CD4-positive, alpha-beta T cell (primary cell): ENCODE data around the gene STK40. TPM values are rescaled to one million over a fixed set of nuclear protein-coding genes. Genes with fewer than 3 reads are reported as not detected.

Experiments used
- ATAC-seq: fragments of 200-7000 bp; cut with Tn5 transposase; one replicate; pipeline ENCODE4 v1.10.0; 2022; ENCODE audit warnings: mild to moderate bottlenecking; ENCODE audit not compliant: poor library complexity
- CTCF ChIA-PET: fragments of 350-600 bp; sonication (Branson Sonifier 250); formaldehyde crosslinking; loops from one replicate; lab custom pipeline; 2021; ENCODE audit warnings: antibody characterized with exemption, inconsistent platforms; lab: Charles Lee
- POLR2A ChIA-PET: fragments of 350-600 bp; sonication (Branson Sonifier 250); formaldehyde crosslinking; loops from one replicate; lab custom pipeline; 2021; ENCODE audit warnings: antibody characterized with exemption, inconsistent platforms; lab: Charles Lee
- DNase-seq, 14 experiments: peaks; one replicate each; pipeline ENCODE4 v3.0.0-alpha.2; 2013 to 2020; ENCODE audit warnings: mixed read lengths in 2 of 14
- H3K27ac ChIP-seq, 2 donors: one replicate each; pipeline versions ENCODE4 v1.5.1 to v1.7.0; 2013; ENCODE audit warnings: low read length in 2 of 2, low read depth in 1 of 2, mild to moderate bottlenecking in 1 of 2
- H3K27me3 ChIP-seq, 2 experiments: 1 replicate in 1 of 2; 2 replicates in 1 of 2; pipeline versions ENCODE4 v1.6.1 to v1.7.0; 2013; ENCODE audit warnings: low read length in 2 of 2, control low read depth in 1 of 2, mild to moderate bottlenecking in 1 of 2, moderate library complexity in 1 of 2; ENCODE audit not compliant: insufficient read depth in 2 of 2, control insufficient read depth in 1 of 2
- H3K36me3 ChIP-seq: one replicate; pipeline ENCODE4 v1.6.1; 2013; ENCODE audit warnings: low read length, control low read depth; ENCODE audit not compliant: insufficient read depth
- H3K4me1 ChIP-seq: one replicate; pipeline ENCODE4 v1.6.1; 2013; ENCODE audit warnings: low read length, control low read depth; ENCODE audit not compliant: insufficient read depth
- H3K4me3 ChIP-seq: one replicate; pipeline ENCODE4 v1.5.1; 2013; ENCODE audit warnings: mild to moderate bottlenecking, low read length, moderate library complexity
- H3K9me3 ChIP-seq, 2 experiments: 1 replicate in 1 of 2; 2 replicates in 1 of 2; pipeline versions ENCODE4 v1.6.1 to v1.7.0; 2013; ENCODE audit warnings: low read length in 2 of 2, mild to moderate bottlenecking in 2 of 2, control low read depth in 1 of 2, moderate library complexity in 1 of 2; ENCODE audit not compliant: control insufficient read depth in 1 of 2, insufficient read depth in 1 of 2
- H3K27ac Mint-ChIP-seq: one replicate; pipeline ENCODE4 v1.8.0; 2020; ENCODE audit warnings: mixed read lengths
- H3K27me3 Mint-ChIP-seq: one replicate; pipeline ENCODE4 v1.8.0; 2021; ENCODE audit warnings: mixed read lengths
- H3K36me3 Mint-ChIP-seq: one replicate; pipeline ENCODE4 v1.8.0; 2021; ENCODE audit warnings: low read depth, mixed read lengths
- H3K4me1 Mint-ChIP-seq: one replicate; pipeline ENCODE4 v1.8.0; 2021; ENCODE audit warnings: low read depth, mixed read lengths
- H3K4me3 Mint-ChIP-seq: one replicate; pipeline ENCODE4 v1.8.0; 2020; ENCODE audit warnings: mild to moderate bottlenecking, mixed read lengths
- H3K9me3 Mint-ChIP-seq: one replicate; pipeline ENCODE4 v1.8.0; 2020; ENCODE audit warnings: mixed read lengths
- CTCF ChIP-seq: fragments of 200-600 bp; IDR thresholded peaks from one replicate; pipeline ENCODE4 v1.8.0; 2022; ENCODE audit warnings: antibody characterized with exemption, mild to moderate bottlenecking
- intact Hi-C, 2 experiments: fragments of 100-400 bp; cut with DNase I in 1 of 2; cut with micrococcal nuclease in 1 of 2; formaldehyde crosslinking; loops; one replicate each; pipeline versions ENCODE4 v1.15.1 to v1.9.0; 2023 to 2025; cut with DNase I, micrococcal nuclease
- total RNA-seq, 174 experiments: library from RNA in 2 of 174; stranded (reverse) in 2 of 174; gene quantifications; one replicate each; pipeline ENCODE4 v1.2.3 and lab custom pipeline; 2021 to 2026

STK40 gene
- total RNA-seq, 2 experiments from 2014 or later, result 17.8 to 20.7 TPM

- ATAC-seq, result no peak
- Histone ChIP-seq H3K9me3 (no peaks in the 10 kb centered on the region), H3K4me3 (peak overlapping the region; percentile 49), H3K4me1 (peaks cover 42% of the 10 kb centered on the region), H3K27me3 (no peaks in the 10 kb centered on the region), H3K36me3 (no peaks in the 10 kb centered on the region), H3K27ac (no peak overlapping the region)
- intact Hi-C loops, result loop anchor here in 1 of 2 experiments (5.0 kb wide), 1 partner anchor 47 kb away; no protein-coding TSS in a partner anchor
- peak in 2 of 14 experiments; percentile 27 to 38 for DNase-seq
- ChIA-PET CTCF (no interaction called here), POLR2A (interaction anchor here (2.8 kb wide), 1 partner anchor 14 kb away, joined by 8 read pairs; the partner anchor contains the start of gene SH3D21)
- H3K4me3 Mint-ChIP-seq, result peak overlapping the region; percentile 85
- no peaks in the 10 kb centered on the region for H3K36me3 Mint-ChIP-seq
- H3K4me1 Mint-ChIP-seq, result peaks cover 25% of the 10 kb centered on the region
- TF ChIP-seq CTCF, result no peak
- H3K27me3 Mint-ChIP-seq, result no peaks in the 10 kb centered on the region
- H3K9me3 Mint-ChIP-seq, result no peaks in the 10 kb centered on the region
- peak overlapping the region; percentile 12 for H3K27ac Mint-ChIP-seq
Measured at GRCh38 chr1:36320291-36320761, 65.4 kb downstream of the STK40 start.

GRCh38 chr1:36309397-36309796 is 76.3 kb downstream of the STK40 start:
- ChIA-PET POLR2A (interaction anchor here (0.9 kb wide), 1 partner anchor 149 kb away, joined by 3 read pairs; no protein-coding TSS in a partner anchor), CTCF (interaction anchor here (0.9 kb wide), 1 partner anchor 59 kb away, joined by 3 read pairs; no protein-coding TSS in a partner anchor)
- H3K27me3 ChIP-seq, result no peaks in the 10 kb centered on the region
- peaks cover 16% of the 10 kb centered on the region for H3K4me1 Mint-ChIP-seq
- H3K4me1 ChIP-seq, result peaks cover 24% of the 10 kb centered on the region
- H3K27ac ChIP-seq, result no peak overlapping the region
- no peak overlapping the region for H3K4me3 Mint-ChIP-seq
- ATAC-seq, result no peak
- H3K27me3 Mint-ChIP-seq, result no peaks in the 10 kb centered on the region
- no peak overlapping the region for H3K27ac Mint-ChIP-seq
- no peaks in the 10 kb centered on the region for H3K9me3 ChIP-seq
- no peak overlapping the region for H3K4me3 ChIP-seq
- H3K9me3 Mint-ChIP-seq, result no peaks in the 10 kb centered on the region
- TF ChIP-seq CTCF, result no peak
- no peak for DNase-seq
- intact Hi-C loops, result loop anchor here (5.0 kb wide), 3 partner anchors 43 to 73 kb away; no protein-coding TSS in a partner anchor
- peaks cover 3% of the 10 kb centered on the region for H3K36me3 ChIP-seq
- H3K36me3 Mint-ChIP-seq, result peaks cover 13% of the 10 kb centered on the region

- no peak for ATAC-seq
- Histone ChIP-seq H3K4me1 (peaks cover 24% of the 10 kb centered on the region), H3K9me3 (no peaks in the 10 kb centered on the region), H3K27ac (no peak overlapping the region), H3K36me3 (peaks cover 16% of the 10 kb centered on the region), H3K27me3 (no peaks in the 10 kb centered on the region), H3K4me3 (peak overlapping the region; percentile 64)
- Mint-ChIP-seq H3K4me3 (peak overlapping the region; percentile 78), H3K27me3 (no peaks in the 10 kb centered on the region), H3K9me3 (no peaks in the 10 kb centered on the region), H3K4me1 (peaks cover 16% of the 10 kb centered on the region), H3K27ac (peak overlapping the region; percentile 78), H3K36me3 (peaks cover 28% of the 10 kb centered on the region)
- intact Hi-C loops, result loop anchor here (2.0 to 5.0 kb wide), 4 partner anchors 45 to 75 kb away; no protein-coding TSS in a partner anchor
- peak in 1 of 14 experiments; percentile 39 for DNase-seq
- ChIA-PET POLR2A (interaction anchor here (1.6 to 2.2 kb wide), 8 partner anchors 12 to 152 kb away, joined by 4 to 19 read pairs (median 9); partner anchors contain the start of genes EVA1B, MAP7D1, STK40 and THRAP3), CTCF (interaction anchor here (0.5 to 1.9 kb wide), 5 partner anchors 35 to 158 kb away, joined by 4 to 13 read pairs (median 6); partner anchors contain the start of gene TRAPPC3)
- no peak for TF ChIP-seq CTCF
Measured at GRCh38 chr1:36307601-36308330, 78.0 kb downstream of the STK40 start.
